HCEC 1CT (cell line): ENCODE results near the gene GSTO2.
"Not testable (repeated sequence)": the region's sequence is repeated elsewhere in the genome, so short reads cannot be mapped to it uniquely, and the experiment has no call there.

ENCODE experiments used
- DNase-seq: peaks from one replicate; pipeline ENCODE4 v3.0.0-alpha.2; 2017

GSTO2 gene

GRCh38 chr10:104268713-104269645 is at the start of gene GSTO2:
Gene GSTO2 (plus strand): TSS chr10:104269184. CDS start chr10:104274916, 5,732 bp downstream.
- DNase-seq, result no peak

GRCh38 chr10:104220522-104220921 is 48.5 kb upstream of the GSTO2 start:
- DNase-seq, result no peak

GRCh38 chr10:104223304-104223703 is 45.7 kb upstream of the GSTO2 start:
- DNase-seq, result no peak

GRCh38 chr10:104230490-104230889 is 38.5 kb upstream of the GSTO2 start:
- no peak for DNase-seq

GRCh38 chr10:104231784-104232612 is 37.0 kb upstream of the GSTO2 start, which contains the start of gene CFAP43:
Gene CFAP43 (minus strand): TSS chr10:104232364. CDS start chr10:104232246, 118 bp downstream.
- DNase-seq, result peak; percentile 91

- no peak for DNase-seq
Measured at GRCh38 chr10:104232613-104233102, 36.3 kb upstream of the GSTO2 start.

- no peak for DNase-seq
Measured at GRCh38 chr10:104233817-104234216, 35.2 kb upstream of the GSTO2 start.

- no peak for DNase-seq
Measured at GRCh38 chr10:104234934-104235333, 34.0 kb upstream of the GSTO2 start.

GRCh38 chr10:104235801-104236200 is 33.2 kb upstream of the GSTO2 start:
- no peak for DNase-seq

GRCh38 chr10:104240078-104240477 is 28.9 kb upstream of the GSTO2 start:
- no peak for DNase-seq

- no peak for DNase-seq
Measured at GRCh38 chr10:104242545-104242944, 26.4 kb upstream of the GSTO2 start.

GRCh38 chr10:104243009-104243408 is 26.0 kb upstream of the GSTO2 start:
- DNase-seq, result not testable (repeated sequence)

GRCh38 chr10:104243512-104243911 is 25.5 kb upstream of the GSTO2 start:
- no peak for DNase-seq

GRCh38 chr10:104245066-104245632 is 23.8 kb upstream of the GSTO2 start:
- DNase-seq, result no peak

GRCh38 chr10:104246976-104247375 is 22.0 kb upstream of the GSTO2 start:
- DNase-seq, result peak; percentile 33

GRCh38 chr10:104247513-104248146 is 21.4 kb upstream of the GSTO2 start:
- DNase-seq, result no peak

GRCh38 chr10:104248931-104249330 is 20.1 kb upstream of the GSTO2 start:
- DNase-seq, result not testable (repeated sequence)

- no peak for DNase-seq
Measured at GRCh38 chr10:104250371-104250770, 18.6 kb upstream of the GSTO2 start.

- no peak for DNase-seq
Measured at GRCh38 chr10:104251443-104251842, 17.5 kb upstream of the GSTO2 start.

- no peak for DNase-seq
Measured at GRCh38 chr10:104252368-104252767, 16.6 kb upstream of the GSTO2 start.

- no peak for DNase-seq
Measured at GRCh38 chr10:104253106-104253505, 15.9 kb upstream of the GSTO2 start.

GRCh38 chr10:104253606-104254410 is 15.2 kb upstream of the GSTO2 start:
- DNase-seq, result no peak
